Tibial nerve (tissue), 4 donors: Measurements from ENCODE around the gene ARL14EP.

Experiments used
- EP300 ChIP-seq, 2 donors: sonication (generic); formaldehyde crosslinking; IDR thresholded peaks; one replicate each; pipeline ENCODE4 v1.6.1; 2017; ENCODE audit warnings: antibody characterized with exemption in 2 of 2, mild to moderate bottlenecking in 1 of 2
- POLR2A ChIP-seq, 2 donors: fragments of 450-650 bp; IDR thresholded peaks; one replicate each; pipeline ENCODE4 v1.6.1; 2017; ENCODE audit warnings: antibody characterized with exemption in 2 of 2, mild to moderate bottlenecking in 2 of 2, moderate library complexity in 2 of 2
- TF ChIP-seq, protein P1 (sequence below), 5 experiments: fragments of 200-600 bp in 3 of 5; fragments of 450-650 bp in 2 of 5; sonication (generic) in 3 of 5; IDR thresholded peaks; one replicate each; pipeline ENCODE4 v1.5.1; 2016 to 2019; ENCODE audit warnings: antibody characterized with exemption in 5 of 5, mild to moderate bottlenecking in 3 of 5, moderate library complexity in 2 of 5

DNA sequence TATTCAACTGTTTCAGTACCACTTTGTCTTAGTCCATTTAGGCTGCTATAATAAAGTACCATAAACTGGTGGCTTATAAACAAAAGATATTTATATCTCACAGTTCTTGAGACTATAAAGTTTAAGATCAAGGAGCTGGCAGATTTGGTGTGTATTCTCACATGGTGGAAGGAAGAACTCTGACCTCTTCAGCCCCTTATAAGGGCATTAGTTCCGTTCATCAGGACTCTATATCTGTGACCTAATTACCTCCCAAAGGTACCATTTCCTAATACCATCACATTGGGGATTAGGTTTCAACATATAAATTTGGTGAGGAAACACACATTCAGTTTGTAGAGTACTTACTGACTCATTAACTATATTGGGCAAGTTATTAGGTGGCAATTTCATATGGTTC lies 10.7 kb upstream of the ARL14EP start:
- TF ChIP-seq, protein P1, sequence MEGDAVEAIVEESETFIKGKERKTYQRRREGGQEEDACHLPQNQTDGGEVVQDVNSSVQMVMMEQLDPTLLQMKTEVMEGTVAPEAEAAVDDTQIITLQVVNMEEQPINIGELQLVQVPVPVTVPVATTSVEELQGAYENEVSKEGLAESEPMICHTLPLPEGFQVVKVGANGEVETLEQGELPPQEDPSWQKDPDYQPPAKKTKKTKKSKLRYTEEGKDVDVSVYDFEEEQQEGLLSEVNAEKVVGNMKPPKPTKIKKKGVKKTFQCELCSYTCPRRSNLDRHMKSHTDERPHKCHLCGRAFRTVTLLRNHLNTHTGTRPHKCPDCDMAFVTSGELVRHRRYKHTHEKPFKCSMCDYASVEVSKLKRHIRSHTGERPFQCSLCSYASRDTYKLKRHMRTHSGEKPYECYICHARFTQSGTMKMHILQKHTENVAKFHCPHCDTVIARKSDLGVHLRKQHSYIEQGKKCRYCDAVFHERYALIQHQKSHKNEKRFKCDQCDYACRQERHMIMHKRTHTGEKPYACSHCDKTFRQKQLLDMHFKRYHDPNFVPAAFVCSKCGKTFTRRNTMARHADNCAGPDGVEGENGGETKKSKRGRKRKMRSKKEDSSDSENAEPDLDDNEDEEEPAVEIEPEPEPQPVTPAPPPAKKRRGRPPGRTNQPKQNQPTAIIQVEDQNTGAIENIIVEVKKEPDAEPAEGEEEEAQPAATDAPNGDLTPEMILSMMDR (IDR thresholded peaks at IDR 0.05) = no peak
- TF ChIP-seq POLR2A (IDR thresholded peaks at IDR 0.05) = no peak
- no peak for TF ChIP-seq EP300 (IDR thresholded peaks at IDR 0.05)
